Right atrium auricular region (tissue), 2 donors: Measurements from ENCODE around the gene STAG1. TPM values are rescaled to one million over a fixed set of nuclear protein-coding genes. Genes with fewer than 3 reads are reported as not detected.
"Not testable (repeated sequence)": the region's sequence is repeated elsewhere in the genome, so short reads cannot be mapped to it uniquely, and the experiment has no call there.

Source experiments
- DNase-seq: peaks from one replicate; pipeline ENCODE4 v3.0.0-alpha.2; 2019; ENCODE audit warnings: low spot score
- H3K27ac ChIP-seq, 2 donors: fragments of 200-600 bp; sonication (generic); 1 replicate in 1 of 2; 2 replicates in 1 of 2; pipeline ENCODE4 v1.5.1; 2016 to 2019
- H3K27me3 ChIP-seq, 2 donors: fragments of 200-600 bp; sonication (generic); one replicate each; pipeline versions ENCODE4 v1.5.1 to v1.6.0; 2017 to 2019
- H3K36me3 ChIP-seq: fragments of 200-600 bp; sonication (generic); one replicate; pipeline ENCODE4 v1.5.1; 2016
- H3K4me1 ChIP-seq, 2 donors: fragments of 200-600 bp; sonication (generic); one replicate each; pipeline versions ENCODE4 v1.5.1 to v1.6.0; 2017 to 2019
- H3K4me3 ChIP-seq, 2 donors: fragments of 200-600 bp; sonication (generic); 1 replicate in 1 of 2; 2 replicates in 1 of 2; pipeline ENCODE4 v1.5.1; 2017 to 2019; ENCODE audit warnings: mild to moderate bottlenecking in 1 of 2, moderate library complexity in 1 of 2
- H3K9me3 ChIP-seq, 2 donors: fragments of 200-600 bp; sonication (generic); one replicate each; pipeline ENCODE4 v1.5.1; 2019
- CTCF ChIP-seq, 2 donors: fragments of 200-600 bp; sonication (generic); IDR thresholded peaks; one replicate each; pipeline ENCODE4 v1.5.1; 2019; ENCODE audit warnings: antibody characterized with exemption in 2 of 2
- total RNA-seq, 2 donors: library from RNA; depleted of rRNA; stranded (reverse); fragments of >200 nt; gene quantifications; one replicate each; pipeline ENCODE4 v1.1.0, GENCODE V29; 2016

STAG1 gene
- total RNA-seq, 2 donors from 2014 or later, result 16.5 to 24.8 TPM

- H3K4me1 ChIP-seq, result peaks cover 0 to 41% of the 10 kb centered on the region in 2 donors
- no peak for DNase-seq
Measured at GRCh38 chr3:136750897-136751315, 1.3 kb downstream of the STAG1 start.

GRCh38 chr3:136750209-136750896 lies 1.8 kb downstream of the STAG1 start:
- peak overlapping the region; percentile 97 to 98 for H3K27ac ChIP-seq
- no peak for DNase-seq
- H3K36me3 ChIP-seq, result no peaks in the 10 kb centered on the region
- H3K27me3 ChIP-seq, result no peaks in the 10 kb centered on the region
- TF ChIP-seq CTCF (IDR thresholded peaks at IDR 0.05), result no peak
- H3K4me1 ChIP-seq, result peaks cover 0 to 41% of the 10 kb centered on the region in 2 donors
- H3K9me3 ChIP-seq, result no peaks in the 10 kb centered on the region
- peak overlapping the region; percentile 75 to 80 for H3K4me3 ChIP-seq

More at GRCh38 chr3:136750897-136751315, 1.3 kb downstream of the STAG1 start:
- Histone ChIP-seq H3K36me3 (no peaks in the 10 kb centered on the region), H3K9me3 (no peaks in the 10 kb centered on the region), H3K27ac (peak overlapping the region; percentile 97 to 98), H3K4me3 (peak overlapping the region; percentile 75 to 80), H3K27me3 (no peaks in the 10 kb centered on the region)
- TF ChIP-seq CTCF (IDR thresholded peaks at IDR 0.05), result no peak

- Histone ChIP-seq H3K4me1 (peaks cover 0 to 41% of the 10 kb centered on the region in 2 donors), H3K4me3 (peak overlapping the region in 1 of 2 donors; percentile 80), H3K27ac (peak overlapping the region; percentile 97 to 98)
- H3K9me3 ChIP-seq, DNase-seq, H3K27me3 ChIP-seq, H3K36me3 ChIP-seq: not testable (repeated sequence)
Measured at GRCh38 chr3:136749602-136750001, 2.6 kb downstream of the STAG1 start.

- DNase-seq, result no peak
- peaks cover 0 to 41% of the 10 kb centered on the region in 2 donors for H3K4me1 ChIP-seq
- no peaks in the 10 kb centered on the region for H3K9me3 ChIP-seq
- H3K4me3 ChIP-seq, result no peak overlapping the region
- H3K36me3 ChIP-seq, result no peaks in the 10 kb centered on the region
- no peak for TF ChIP-seq CTCF (IDR thresholded peaks at IDR 0.05)
- peak overlapping the region; percentile 97 to 98 for H3K27ac ChIP-seq
- H3K27me3 ChIP-seq, result no peaks in the 10 kb centered on the region
Measured at GRCh38 chr3:136749091-136749490, 3.1 kb downstream of the STAG1 start.

GRCh38 chr3:136745916-136746315 lies 6.3 kb downstream of the STAG1 start:
- DNase-seq, result no peak
- Histone ChIP-seq H3K9me3 (peaks cover 0 to 10% of the 10 kb centered on the region in 2 donors), H3K4me1 (peaks cover 0 to 32% of the 10 kb centered on the region in 2 donors), H3K36me3 (no peaks in the 10 kb centered on the region), H3K4me3 (no peak overlapping the region), H3K27me3 (no peaks in the 10 kb centered on the region), H3K27ac (no peak overlapping the region)
- TF ChIP-seq CTCF (IDR thresholded peaks at IDR 0.05), result no peak

- no peak for DNase-seq
- H3K27ac ChIP-seq, result no peak overlapping the region
- H3K9me3 ChIP-seq, result peaks cover 0 to 10% of the 10 kb centered on the region in 2 donors
- H3K27me3 ChIP-seq, result no peaks in the 10 kb centered on the region
- H3K4me1 ChIP-seq, result peaks cover 0 to 6% of the 10 kb centered on the region in 2 donors
- H3K4me3 ChIP-seq, result no peak overlapping the region
- no peak for TF ChIP-seq CTCF (IDR thresholded peaks at IDR 0.05)
- H3K36me3 ChIP-seq, result no peaks in the 10 kb centered on the region
Measured at GRCh38 chr3:136741063-136741462, 11.1 kb downstream of the STAG1 start.
